Measurements from ENCODE around the gene CDH13. TPM values are rescaled to one million over a fixed set of nuclear protein-coding genes. Genes with fewer than 3 reads are reported as not detected.

Gene CDH13
- polyA plus RNA-seq, 2 of the 4 experiments (the other 2 are of a cell fraction) = not detected

DNA sequence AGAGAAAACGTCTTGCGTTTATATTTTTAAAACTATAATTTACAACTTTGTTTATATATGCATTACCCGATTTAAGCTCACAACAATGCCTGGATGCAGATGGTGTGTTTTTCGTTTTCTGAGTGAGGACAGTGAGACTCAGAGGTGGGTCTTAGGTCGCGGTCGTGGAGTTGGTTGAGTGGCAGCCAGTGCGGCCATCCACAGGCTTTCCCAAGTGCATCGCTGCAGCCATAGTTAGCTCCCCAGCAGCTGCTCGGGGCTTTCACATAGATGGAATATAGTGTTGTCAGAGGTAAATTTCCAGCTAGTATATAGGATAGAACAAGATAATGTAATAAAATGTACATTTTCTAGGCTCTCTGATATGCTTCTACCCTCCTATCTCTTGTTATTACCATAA lies 417.8 kb downstream of the CDH13 start:
- ATAC-seq (no peak), DNase-seq (ENCODE audit: low read depth in 1 of 2, low spot score in 1 of 2) (no peak), FAIRE-seq (no peak)
- H3K4me3 ChIP-seq = no peak overlapping the region
- no peak overlapping the region for H3K4me2 ChIP-seq
- WGBS (ENCODE audit: missing lambda C conversion rate) = 34% methylated on average over 10 of the region's 10 CpGs
- ChIA-PET CTCF (no interaction called here), POLR2A (no interaction called here)
- no peaks in the 10 kb centered on the region for H3K9me3 ChIP-seq
- TF ChIP-seq EHMT2 (IDR thresholded peaks at IDR 0.05; ENCODE audit: low read depth) = no peak
- H3K27ac ChIP-seq = no peak overlapping the region
- no peaks in the 10 kb centered on the region for H3K4me1 ChIP-seq

DNA sequence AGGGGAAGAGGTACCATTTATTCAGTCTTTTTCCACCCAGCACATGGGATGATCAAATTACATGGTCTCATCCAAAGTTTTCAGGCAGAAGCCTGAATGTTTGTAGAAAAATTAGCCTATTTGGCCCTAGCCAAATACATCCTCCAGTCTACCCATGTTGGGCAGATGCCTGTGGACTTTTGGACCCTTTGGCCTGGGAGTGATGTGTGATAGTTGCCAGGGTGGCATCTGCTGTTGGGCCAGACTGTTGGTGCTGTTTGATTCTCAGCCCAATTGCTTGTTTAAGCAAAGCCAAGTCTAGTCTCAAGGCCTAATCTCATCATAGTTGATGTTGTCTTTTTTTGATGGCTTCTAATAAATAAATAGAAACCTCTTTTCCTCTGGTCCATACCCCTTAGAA lies 419.0 kb downstream of the CDH13 start:
- no peak overlapping the region for H3K4me2 ChIP-seq
- no peaks in the 10 kb centered on the region for H3K9me3 ChIP-seq
- FAIRE-seq (no peak), DNase-seq (ENCODE audit: low read depth in 1 of 2, low spot score in 1 of 2) (no peak), ATAC-seq (no peak)
- no peak overlapping the region for H3K4me3 ChIP-seq
- CTCF ChIA-PET = no interaction called here
- no peaks in the 10 kb centered on the region for H3K4me1 ChIP-seq
- TF ChIP-seq HEYL (CRISPR knock-in tag; IDR thresholded peaks at IDR 0.05) = no peak
- no peak for TF ChIP-seq SMC3 (IDR thresholded peaks at IDR 0.05)
- no peak for TF ChIP-seq FOSB (CRISPR knock-in tag; IDR thresholded peaks at IDR 0.05)
- no peak for TF ChIP-seq CHD4 (IDR thresholded peaks at IDR 0.05; ENCODE audit: borderline replicate concordance)
- TF ChIP-seq REST (IDR thresholded peaks at IDR 0.05) = no peak
- no peak for TF ChIP-seq NFE2L2 (conservative IDR thresholded peaks at IDR 0.05; ENCODE audit: low read length)
- no peak for TF ChIP-seq HDAC2 (IDR thresholded peaks at IDR 0.05)
- no peak for TF ChIP-seq PHF8 (IDR thresholded peaks at IDR 0.05; ENCODE audit: borderline replicate concordance, low read depth)
- no peak overlapping the region for H3K27ac ChIP-seq
- POLR2A ChIA-PET = no interaction called here

DNA sequence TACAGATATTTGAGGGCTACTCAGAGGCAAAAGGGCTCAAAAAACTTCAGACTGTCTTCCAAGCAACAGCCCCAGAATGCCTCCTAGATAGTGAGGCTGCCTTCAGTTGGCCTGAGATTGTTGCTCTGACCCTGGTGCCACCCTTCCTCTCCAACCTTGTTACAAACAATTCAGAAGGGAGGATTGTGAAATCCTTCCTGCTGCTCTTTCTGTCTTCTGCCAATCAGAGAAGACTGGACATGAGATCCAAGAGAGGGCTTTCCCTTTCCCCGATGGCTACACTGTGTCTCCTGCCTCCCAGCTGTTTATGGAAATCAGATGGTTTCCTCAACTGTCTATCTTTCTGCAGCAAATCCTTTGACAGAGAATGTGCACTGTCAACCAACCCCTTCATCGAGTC lies 419.9 kb downstream of the CDH13 start:
- H3K4me1 ChIP-seq = no peaks in the 10 kb centered on the region
- ATAC-seq (no peak), DNase-seq (ENCODE audit: low read depth in 1 of 2, low spot score in 1 of 2) (no peak), FAIRE-seq (no peak)
- TF ChIP-seq RNF2 (IDR thresholded peaks at IDR 0.05; ENCODE audit: borderline replicate concordance, low read depth) = no peak
- TF ChIP-seq, protein P1, sequence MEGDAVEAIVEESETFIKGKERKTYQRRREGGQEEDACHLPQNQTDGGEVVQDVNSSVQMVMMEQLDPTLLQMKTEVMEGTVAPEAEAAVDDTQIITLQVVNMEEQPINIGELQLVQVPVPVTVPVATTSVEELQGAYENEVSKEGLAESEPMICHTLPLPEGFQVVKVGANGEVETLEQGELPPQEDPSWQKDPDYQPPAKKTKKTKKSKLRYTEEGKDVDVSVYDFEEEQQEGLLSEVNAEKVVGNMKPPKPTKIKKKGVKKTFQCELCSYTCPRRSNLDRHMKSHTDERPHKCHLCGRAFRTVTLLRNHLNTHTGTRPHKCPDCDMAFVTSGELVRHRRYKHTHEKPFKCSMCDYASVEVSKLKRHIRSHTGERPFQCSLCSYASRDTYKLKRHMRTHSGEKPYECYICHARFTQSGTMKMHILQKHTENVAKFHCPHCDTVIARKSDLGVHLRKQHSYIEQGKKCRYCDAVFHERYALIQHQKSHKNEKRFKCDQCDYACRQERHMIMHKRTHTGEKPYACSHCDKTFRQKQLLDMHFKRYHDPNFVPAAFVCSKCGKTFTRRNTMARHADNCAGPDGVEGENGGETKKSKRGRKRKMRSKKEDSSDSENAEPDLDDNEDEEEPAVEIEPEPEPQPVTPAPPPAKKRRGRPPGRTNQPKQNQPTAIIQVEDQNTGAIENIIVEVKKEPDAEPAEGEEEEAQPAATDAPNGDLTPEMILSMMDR (IDR thresholded peaks at IDR 0.05) = no peak
- TF ChIP-seq EHMT2 (IDR thresholded peaks at IDR 0.05; ENCODE audit: low read depth) = no peak
- TF ChIP-seq PBX3 (IDR thresholded peaks at IDR 0.05) = no peak
- TF ChIP-seq TP53 (CRISPR knock-in tag; IDR thresholded peaks at IDR 0.05) = no peak
- TF ChIP-seq ZSCAN20 (CRISPR knock-in tag; IDR thresholded peaks at IDR 0.05) = no peak
- TF ChIP-seq EP300 (IDR thresholded peaks at IDR 0.05) = no peak
- no peak for TF ChIP-seq SMC3 (IDR thresholded peaks at IDR 0.05)
- TF ChIP-seq MAFK (IDR thresholded peaks at IDR 0.05; ENCODE audit: partially characterized antibody) = no peak
- no peak for TF ChIP-seq FOSL2 (IDR thresholded peaks at IDR 0.05)
- no peak for TF ChIP-seq FOSL2 (CRISPR knock-in tag; IDR thresholded peaks at IDR 0.05)
- TF ChIP-seq CHD4 (IDR thresholded peaks at IDR 0.05; ENCODE audit: borderline replicate concordance) = no peak
- no peaks in the 10 kb centered on the region for H3K9me3 ChIP-seq
- CTCF ChIA-PET = no interaction called here
- no peak overlapping the region for H3K27ac ChIP-seq
- POLR2A ChIA-PET = no interaction called here
- H3K4me2 ChIP-seq = no peak overlapping the region
- WGBS (ENCODE audit: missing lambda C conversion rate) = 5% methylated on average over 2 of the region's 2 CpGs
- no peak overlapping the region for H3K4me3 ChIP-seq
